PC-9 (cell line): ENCODE data around the gene NOTCH3.

Experiments
- EZH2 ChIP-seq: fragments of 200-600 bp; sonication (generic); IDR thresholded peaks from 2 replicates; pipeline ENCODE4 v1.8.0; 2017; ENCODE audit warnings: antibody characterized with exemption, low read depth
- TF ChIP-seq, protein P1 (sequence below): fragments of 200-600 bp; sonication (generic); conservative IDR thresholded peaks from 2 replicates; pipeline ENCODE4 v1.6.1; 2017; ENCODE audit warnings: mixed run types, antibody characterized with exemption, mild to moderate bottlenecking, moderate library complexity

DNA sequence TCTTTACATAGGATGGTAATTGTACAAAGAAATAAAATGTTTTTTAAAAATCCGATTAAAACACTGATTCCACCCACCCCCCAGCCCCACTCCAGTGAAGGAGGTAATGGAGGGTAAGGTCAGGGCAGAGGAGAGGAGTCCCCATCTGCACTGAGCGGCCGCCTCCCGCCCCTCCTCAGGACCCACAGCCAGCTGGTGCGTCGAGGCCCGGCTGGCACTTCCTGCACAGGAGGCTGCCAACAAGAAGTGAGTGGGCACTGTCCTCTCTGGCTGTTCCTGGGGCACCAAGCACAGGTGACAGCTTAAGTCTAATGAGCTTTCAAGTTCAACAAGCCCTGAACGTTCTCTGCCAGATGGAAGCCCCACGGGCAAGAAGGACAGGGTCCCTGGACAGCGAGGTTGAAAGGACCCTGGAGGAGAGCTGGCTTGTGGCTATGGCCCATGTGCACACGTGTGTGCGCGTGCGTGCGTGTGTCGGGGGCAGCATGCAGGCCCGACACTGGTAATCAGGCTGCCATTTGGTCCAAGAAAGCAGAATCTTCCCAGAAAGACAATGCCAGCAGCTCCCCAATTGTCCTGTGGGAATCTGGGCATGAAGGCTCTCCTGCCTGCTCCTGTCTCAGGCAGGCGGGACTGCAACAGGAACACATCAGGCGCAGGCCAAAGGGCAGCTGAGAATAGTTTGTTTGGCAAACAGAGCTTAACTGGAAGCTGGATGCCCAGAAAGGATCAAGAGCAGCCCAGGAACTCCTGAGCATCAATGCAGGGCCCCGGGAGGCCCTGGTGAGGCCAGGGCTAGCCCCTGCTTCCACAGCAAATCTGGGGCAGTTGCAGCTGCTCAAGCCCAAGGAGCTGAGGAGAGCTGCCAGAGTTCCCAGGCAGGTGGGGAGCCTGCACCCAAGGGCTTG is 46.6 kb upstream of the NOTCH3 start:
- TF ChIP-seq, protein P1, sequence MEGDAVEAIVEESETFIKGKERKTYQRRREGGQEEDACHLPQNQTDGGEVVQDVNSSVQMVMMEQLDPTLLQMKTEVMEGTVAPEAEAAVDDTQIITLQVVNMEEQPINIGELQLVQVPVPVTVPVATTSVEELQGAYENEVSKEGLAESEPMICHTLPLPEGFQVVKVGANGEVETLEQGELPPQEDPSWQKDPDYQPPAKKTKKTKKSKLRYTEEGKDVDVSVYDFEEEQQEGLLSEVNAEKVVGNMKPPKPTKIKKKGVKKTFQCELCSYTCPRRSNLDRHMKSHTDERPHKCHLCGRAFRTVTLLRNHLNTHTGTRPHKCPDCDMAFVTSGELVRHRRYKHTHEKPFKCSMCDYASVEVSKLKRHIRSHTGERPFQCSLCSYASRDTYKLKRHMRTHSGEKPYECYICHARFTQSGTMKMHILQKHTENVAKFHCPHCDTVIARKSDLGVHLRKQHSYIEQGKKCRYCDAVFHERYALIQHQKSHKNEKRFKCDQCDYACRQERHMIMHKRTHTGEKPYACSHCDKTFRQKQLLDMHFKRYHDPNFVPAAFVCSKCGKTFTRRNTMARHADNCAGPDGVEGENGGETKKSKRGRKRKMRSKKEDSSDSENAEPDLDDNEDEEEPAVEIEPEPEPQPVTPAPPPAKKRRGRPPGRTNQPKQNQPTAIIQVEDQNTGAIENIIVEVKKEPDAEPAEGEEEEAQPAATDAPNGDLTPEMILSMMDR = no peak
- no peak for TF ChIP-seq EZH2
